ENCODE data around the gene ALG9. TPM values are rescaled to one million over a fixed set of nuclear protein-coding genes. Genes with fewer than 3 reads are reported as not detected.

ALG9 gene
- total RNA-seq, 1 experiment from 2014 or later = 27.8 TPM

DNA sequence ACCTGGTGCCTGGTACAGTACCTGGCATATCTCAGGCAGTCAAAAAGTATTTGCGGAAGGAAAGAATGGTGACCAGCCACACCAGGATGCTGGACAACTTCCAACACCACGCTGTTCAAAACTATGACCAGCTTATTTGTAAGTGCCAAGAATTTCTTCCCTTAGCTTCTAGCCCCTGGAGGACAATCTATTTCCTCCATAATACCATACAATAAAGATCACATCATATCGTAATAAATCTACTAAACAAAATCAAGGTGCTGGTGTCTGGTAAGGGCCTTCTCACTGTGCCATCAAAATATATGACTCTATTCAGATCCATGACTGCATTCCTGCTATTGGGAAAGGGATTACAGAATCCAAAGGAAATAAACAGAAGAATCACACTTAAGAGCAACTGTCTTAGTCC, 51.5 kb downstream of the ALG9 start:
- Histone ChIP-seq H3K36me3 (ENCODE audit: low read depth) (no peaks in the 10 kb centered on the region), H3K9me3 (ENCODE audit: insufficient read depth, low read depth) (no peaks in the 10 kb centered on the region), H3F3A (ENCODE audit: insufficient read depth, low read depth) (no peaks in the 10 kb centered on the region), H3K9me2 (ENCODE audit: insufficient read depth) (no peaks in the 10 kb centered on the region), H3K4me1 (replicated peaks; ENCODE audit: insufficient read depth) (no peaks in the 10 kb centered on the region), H3K4me3 (no peak overlapping the region), H3K79me2 (ENCODE audit: low read depth) (no peaks in the 10 kb centered on the region), H2AFZ (no peak overlapping the region), H3K27ac (no peak overlapping the region), H3K4me2 (no peak overlapping the region), H4K20me1 (ENCODE audit: insufficient read depth) (no peaks in the 10 kb centered on the region), H3K27me3 (ENCODE audit: insufficient read depth, low read depth) (no peaks in the 10 kb centered on the region)
- DNase-seq = no peak
- POLR2A ChIA-PET (ENCODE audit: unreplicated experiment) = no interaction called here
- CTCF ChIA-PET = no interaction called here
- intact Hi-C loops (cut with micrococcal nuclease; ENCODE audit: unreplicated experiment) = no loop called here
- BruUV-seq (replicated peaks) = no TSS peak
- TF ChIP-seq, protein P1, sequence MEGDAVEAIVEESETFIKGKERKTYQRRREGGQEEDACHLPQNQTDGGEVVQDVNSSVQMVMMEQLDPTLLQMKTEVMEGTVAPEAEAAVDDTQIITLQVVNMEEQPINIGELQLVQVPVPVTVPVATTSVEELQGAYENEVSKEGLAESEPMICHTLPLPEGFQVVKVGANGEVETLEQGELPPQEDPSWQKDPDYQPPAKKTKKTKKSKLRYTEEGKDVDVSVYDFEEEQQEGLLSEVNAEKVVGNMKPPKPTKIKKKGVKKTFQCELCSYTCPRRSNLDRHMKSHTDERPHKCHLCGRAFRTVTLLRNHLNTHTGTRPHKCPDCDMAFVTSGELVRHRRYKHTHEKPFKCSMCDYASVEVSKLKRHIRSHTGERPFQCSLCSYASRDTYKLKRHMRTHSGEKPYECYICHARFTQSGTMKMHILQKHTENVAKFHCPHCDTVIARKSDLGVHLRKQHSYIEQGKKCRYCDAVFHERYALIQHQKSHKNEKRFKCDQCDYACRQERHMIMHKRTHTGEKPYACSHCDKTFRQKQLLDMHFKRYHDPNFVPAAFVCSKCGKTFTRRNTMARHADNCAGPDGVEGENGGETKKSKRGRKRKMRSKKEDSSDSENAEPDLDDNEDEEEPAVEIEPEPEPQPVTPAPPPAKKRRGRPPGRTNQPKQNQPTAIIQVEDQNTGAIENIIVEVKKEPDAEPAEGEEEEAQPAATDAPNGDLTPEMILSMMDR (conservative IDR thresholded peaks at IDR 0.05) = no peak
- no peak for TF ChIP-seq EZH2 (IDR thresholded peaks at IDR 0.05; ENCODE audit: low read depth)

DNA sequence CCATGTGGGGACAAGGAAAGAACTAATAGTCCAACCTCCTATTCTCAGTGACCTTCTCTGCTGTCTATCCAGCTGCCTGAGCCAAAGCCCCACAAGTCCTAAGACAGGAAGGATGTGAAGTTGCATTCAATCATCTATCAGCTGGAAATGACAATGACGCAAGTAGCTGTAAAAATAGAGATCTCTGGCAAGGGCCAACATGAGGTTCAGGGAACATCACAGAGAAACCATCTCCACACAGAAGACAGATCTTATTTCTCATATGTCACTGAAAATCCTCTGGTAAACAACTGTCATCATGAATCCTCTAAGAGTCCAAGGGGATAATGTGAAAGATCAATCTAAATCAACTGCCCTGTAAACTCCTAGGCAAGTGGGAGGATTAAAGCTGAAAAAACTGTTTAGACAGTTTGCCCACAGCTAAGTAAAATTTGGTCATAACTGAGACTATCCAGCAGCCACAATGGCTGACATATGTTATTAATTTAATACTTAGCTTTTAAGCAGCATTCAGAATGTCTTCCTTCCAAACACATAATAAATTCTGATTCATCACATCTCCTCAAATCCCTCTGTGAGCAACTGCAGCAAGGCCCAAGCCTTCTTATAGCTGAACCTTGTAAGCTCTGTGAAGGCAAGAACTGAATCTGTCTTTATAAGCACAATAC, 52.1 kb downstream of the ALG9 start:
- TF ChIP-seq, protein P1 (conservative IDR thresholded peaks at IDR 0.05) = no peak
- no peak for TF ChIP-seq EZH2 (IDR thresholded peaks at IDR 0.05; ENCODE audit: low read depth)
- H3K4me3 ChIP-seq = no peak overlapping the region
- POLR2A ChIA-PET (ENCODE audit: unreplicated experiment) = no interaction called here
- no peak overlapping the region for H2AFZ ChIP-seq
- DNase-seq = no peak
- H3K4me1 ChIP-seq (replicated peaks; ENCODE audit: insufficient read depth) = no peaks in the 10 kb centered on the region
- no peak overlapping the region for H3K27ac ChIP-seq
- H3K79me2 ChIP-seq (ENCODE audit: low read depth) = no peaks in the 10 kb centered on the region
- H4K20me1 ChIP-seq (ENCODE audit: insufficient read depth) = no peaks in the 10 kb centered on the region
- no peaks in the 10 kb centered on the region for H3K9me3 ChIP-seq (ENCODE audit: insufficient read depth, low read depth)
- intact Hi-C loops (cut with micrococcal nuclease; ENCODE audit: unreplicated experiment) = no loop called here
- no peaks in the 10 kb centered on the region for H3K9me2 ChIP-seq (ENCODE audit: insufficient read depth)
- CTCF ChIA-PET = interaction anchor here (0.6 kb wide), 1 partner anchor 58 kb away, joined by 3 read pairs; no protein-coding TSS in a partner anchor
- H3K4me2 ChIP-seq = no peak overlapping the region
- no TSS peak for BruUV-seq (replicated peaks)
- H3K36me3 ChIP-seq (ENCODE audit: low read depth) = no peaks in the 10 kb centered on the region
- no peaks in the 10 kb centered on the region for H3K27me3 ChIP-seq (ENCODE audit: insufficient read depth, low read depth)
- no peaks in the 10 kb centered on the region for H3F3A ChIP-seq (ENCODE audit: insufficient read depth, low read depth)

DNA sequence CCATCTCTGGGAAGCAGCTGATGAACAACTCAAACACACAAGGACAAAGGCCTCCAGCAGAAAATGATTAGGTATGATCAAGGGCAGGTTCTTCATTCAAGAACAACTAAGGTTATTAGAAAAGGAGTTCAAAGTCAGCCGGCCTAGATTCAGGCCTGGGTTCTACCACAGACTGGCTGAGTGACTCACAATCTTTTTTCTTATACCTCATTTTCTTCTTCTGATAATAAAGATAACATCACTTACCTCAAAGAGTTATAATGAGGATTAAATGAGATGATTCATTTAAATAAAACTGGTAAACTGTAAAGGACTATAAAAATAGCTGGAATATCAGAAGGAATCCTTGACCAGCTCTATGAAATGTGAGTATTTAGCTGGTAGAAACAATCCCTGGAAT, 55.9 kb downstream of the ALG9 start:
- no peak for DNase-seq
- no peaks in the 10 kb centered on the region for H3K9me3 ChIP-seq (ENCODE audit: insufficient read depth, low read depth)
- no TSS peak for BruUV-seq (replicated peaks)
- H3F3A ChIP-seq (ENCODE audit: insufficient read depth, low read depth) = no peaks in the 10 kb centered on the region
- no peaks in the 10 kb centered on the region for H4K20me1 ChIP-seq (ENCODE audit: insufficient read depth)
- intact Hi-C loops (cut with micrococcal nuclease; ENCODE audit: unreplicated experiment) = no loop called here
- H3K4me2 ChIP-seq = no peak overlapping the region
- H3K36me3 ChIP-seq (ENCODE audit: low read depth) = no peaks in the 10 kb centered on the region
- no peaks in the 10 kb centered on the region for H3K27me3 ChIP-seq (ENCODE audit: insufficient read depth, low read depth)
- ChIA-PET CTCF (interaction anchor here (0.7 kb wide), 1 partner anchor 167 kb away, joined by 3 read pairs; no protein-coding TSS in a partner anchor), POLR2A (ENCODE audit: unreplicated experiment) (no interaction called here)
- TF ChIP-seq, protein P1 (conservative IDR thresholded peaks at IDR 0.05) = no peak
- TF ChIP-seq EZH2 (IDR thresholded peaks at IDR 0.05; ENCODE audit: low read depth) = no peak
- no peaks in the 10 kb centered on the region for H3K9me2 ChIP-seq (ENCODE audit: insufficient read depth)
- H3K4me1 ChIP-seq (replicated peaks; ENCODE audit: insufficient read depth) = no peaks in the 10 kb centered on the region
- no peak overlapping the region for H3K27ac ChIP-seq
- no peak overlapping the region for H2AFZ ChIP-seq
- no peaks in the 10 kb centered on the region for H3K79me2 ChIP-seq (ENCODE audit: low read depth)
- H3K4me3 ChIP-seq = no peak overlapping the region
